CD4-positive, alpha-beta T cell treated with Interleukin-1 beta for 1 hour (primary cell): ENCODE data around the gene CCDC198.

Experiments
- DNase-seq, 2 donors: peaks; one replicate each; pipeline ENCODE4 v3.0.0-alpha.2; 2020 to 2022

CCDC198 gene

GRCh38 chr14:57462551-57462950 is 31.1 kb downstream of the CCDC198 start:
- no peak for DNase-seq

GRCh38 chr14:57461777-57462320 is 31.8 kb downstream of the CCDC198 start:
- DNase-seq = no peak

- no peak for DNase-seq
These were observed 57.7 kb downstream of the CCDC198 start for GRCh38 chr14:57435923-57436322.

- no peak for DNase-seq
These were observed 72.7 kb downstream of the CCDC198 start for GRCh38 chr14:57420986-57421385.

GRCh38 chr14:57420033-57420432 is 73.6 kb downstream of the CCDC198 start:
- no peak for DNase-seq
